Measurements from ENCODE around the gene NUB1.
"Not testable (repeated sequence)": the region's sequence is repeated elsewhere in the genome, so short reads cannot be mapped to it uniquely, and the experiment has no call there.

Gene NUB1

GRCh38 chr7:151341357-151342101 lies at the start of gene NUB1:
Gene NUB1 (plus strand): TSS chr7:151341812. CDS start chr7:151345350, 3,538 bp downstream.
- peak; percentile 79 to 95 (median 88) for DNase-seq

- no peak for DNase-seq
Observed at GRCh38 chr7:151292850-151293249, 48.8 kb upstream of the NUB1 start.

- DNase-seq = no peak
Observed at GRCh38 chr7:151296202-151296992, 45.2 kb upstream of the NUB1 start.

GRCh38 chr7:151298765-151299164 lies 42.8 kb upstream of the NUB1 start:
- DNase-seq = no peak

GRCh38 chr7:151299530-151299929 lies 42.1 kb upstream of the NUB1 start:
- no peak for DNase-seq

GRCh38 chr7:151299940-151300645 lies 41.5 kb upstream of the NUB1 start:
- DNase-seq = no peak

- DNase-seq = no peak
Observed at GRCh38 chr7:151301471-151302462, 39.8 kb upstream of the NUB1 start.

GRCh38 chr7:151304251-151304650 lies 37.4 kb upstream of the NUB1 start:
- not testable (repeated sequence) for DNase-seq

GRCh38 chr7:151304856-151305255 lies 36.8 kb upstream of the NUB1 start:
- no peak for DNase-seq

GRCh38 chr7:151306374-151306773 lies 35.2 kb upstream of the NUB1 start:
- DNase-seq = no peak

GRCh38 chr7:151306860-151307259 lies 34.8 kb upstream of the NUB1 start:
- DNase-seq = no peak

- no peak for DNase-seq
Observed at GRCh38 chr7:151307536-151307935, 34.1 kb upstream of the NUB1 start.

- DNase-seq = no peak
Observed at GRCh38 chr7:151308256-151308655, 33.4 kb upstream of the NUB1 start.

GRCh38 chr7:151308791-151309190 lies 32.8 kb upstream of the NUB1 start:
- no peak for DNase-seq

- no peak for DNase-seq
Observed at GRCh38 chr7:151309311-151309710, 32.3 kb upstream of the NUB1 start.

GRCh38 chr7:151310578-151310977 lies 31.0 kb upstream of the NUB1 start:
- DNase-seq = no peak

GRCh38 chr7:151311294-151311864 lies 30.2 kb upstream of the NUB1 start:
- DNase-seq = no peak

GRCh38 chr7:151312356-151312755 lies 29.3 kb upstream of the NUB1 start:
- no peak for DNase-seq

- peak in 1 of 6 experiments; percentile 16 for DNase-seq
Observed at GRCh38 chr7:151312831-151313809, 28.5 kb upstream of the NUB1 start.

- DNase-seq = no peak
Observed at GRCh38 chr7:151313857-151314256, 27.8 kb upstream of the NUB1 start.

- no peak for DNase-seq
Observed at GRCh38 chr7:151314401-151314800, 27.2 kb upstream of the NUB1 start.
